SHP77 treated with DMSO at 0.1 percent for 48 hours (cell line): ENCODE results near the gene RAB1A.
"Not testable (repeated sequence)": the region's sequence is repeated elsewhere in the genome, so short reads cannot be mapped to it uniquely, and the experiment has no call there.

Source experiments
- DNase-seq: peaks from one replicate; lab custom pipeline; 2025; lab: John Stamatoyannopoulos, UW

RAB1A gene

GRCh38 chr2:65129826-65130663 lies at the start of gene RAB1A:
Gene RAB1A, minus strand, starts transcription at chr2:65130106. Its CDS starts 191 bp downstream, at chr2:65129915.
- peak; percentile 94 for DNase-seq

GRCh38 chr2:65177751-65178442 lies 48.0 kb upstream of the RAB1A start:
- DNase-seq, result no peak

- no peak for DNase-seq
Measured at GRCh38 chr2:65175894-65176530, 46.1 kb upstream of the RAB1A start.

GRCh38 chr2:65174031-65174430 lies 44.1 kb upstream of the RAB1A start:
- DNase-seq, result not testable (repeated sequence)

GRCh38 chr2:65172994-65173790 lies 43.3 kb upstream of the RAB1A start:
- DNase-seq, result no peak

GRCh38 chr2:65170611-65171477 lies 40.9 kb upstream of the RAB1A start:
- not testable (repeated sequence) for DNase-seq

GRCh38 chr2:65169760-65170136 lies 39.8 kb upstream of the RAB1A start:
- no peak for DNase-seq

GRCh38 chr2:65165558-65165957 lies 35.7 kb upstream of the RAB1A start:
- DNase-seq, result no peak

GRCh38 chr2:65164426-65164891 lies 34.6 kb upstream of the RAB1A start:
- DNase-seq, result no peak

GRCh38 chr2:65161551-65162100 lies 31.7 kb upstream of the RAB1A start:
- DNase-seq, result no peak

- no peak for DNase-seq
Measured at GRCh38 chr2:65159906-65160305, 30.0 kb upstream of the RAB1A start.

GRCh38 chr2:65159261-65159660 lies 29.4 kb upstream of the RAB1A start:
- no peak for DNase-seq

GRCh38 chr2:65158557-65158956 lies 28.7 kb upstream of the RAB1A start:
- no peak for DNase-seq

- not testable (repeated sequence) for DNase-seq
Measured at GRCh38 chr2:65157856-65158255, 27.9 kb upstream of the RAB1A start.

GRCh38 chr2:65156041-65156440 lies 26.1 kb upstream of the RAB1A start:
- DNase-seq, result no peak

GRCh38 chr2:65153515-65153914 lies 23.6 kb upstream of the RAB1A start:
- no peak for DNase-seq

- no peak for DNase-seq
Measured at GRCh38 chr2:65146078-65146477, 16.2 kb upstream of the RAB1A start.

- no peak for DNase-seq
Measured at GRCh38 chr2:65144571-65144970, 14.7 kb upstream of the RAB1A start.

GRCh38 chr2:65142515-65142914 lies 12.6 kb upstream of the RAB1A start:
- DNase-seq, result no peak

- DNase-seq, result no peak
Measured at GRCh38 chr2:65137197-65137775, 7.4 kb upstream of the RAB1A start.
